ENCODE measurements around the gene LENG8. TPM values are rescaled to one million over a fixed set of nuclear protein-coding genes. Genes with fewer than 3 reads are reported as not detected.

Gene LENG8
- total and polyA plus RNA-seq, 2 of the 8 experiments (the other 6 are each of a cell fraction or from before 2014, with no cell fraction given) = 62.2 to 108 TPM

- H3K23ac ChIP-seq (ENCODE audit: insufficient read length) = no peak overlapping the region
- FAIRE-seq (no peak), DNase-seq (ENCODE audit: low read depth in 1 of 2, low spot score in 2 of 2) (no peak)
- H4K20me1 ChIP-seq (replicated peaks in 1 of 2; ENCODE audit: control insufficient read depth in 1 of 2, insufficient read depth in 2 of 2, low read length in 2 of 2) = no peaks in the 10 kb centered on the region
- H2BK120ac ChIP-seq (replicated peaks; ENCODE audit: low read depth, low read length) = no peak overlapping the region
- H4K5ac ChIP-seq (ENCODE audit: insufficient read length, low read depth, low read length) = no peak overlapping the region
- no peak overlapping the region for H2BK12ac ChIP-seq (ENCODE audit: low read depth, low read length)
- H3K27ac ChIP-seq (ENCODE audit: low read depth, low read length) = no peak overlapping the region
- TF ChIP-seq SP2 (IDR thresholded peaks at IDR 0.05; ENCODE audit: low read length) = no peak
- no peak for TF ChIP-seq CBX5 (IDR thresholded peaks at IDR 0.05; ENCODE audit: low read depth, low read length)
- TF ChIP-seq RNF2 (IDR thresholded peaks at IDR 0.05; ENCODE audit: borderline replicate concordance, low read depth, low read length, missing control alignments, poor library complexity, severe bottlenecking) = no peak
- no peak for TF ChIP-seq CTBP2 (IDR thresholded peaks at IDR 0.05; ENCODE audit: borderline replicate concordance, insufficient read depth, insufficient read length, low read length)
- no peak for TF ChIP-seq HDAC2 (IDR thresholded peaks at IDR 0.05; ENCODE audit: borderline replicate concordance in 1 of 2, low read depth in 2 of 2, low read length in 2 of 2)
- no peak for TF ChIP-seq EZH2 (IDR thresholded peaks at IDR 0.05; ENCODE audit: low read depth, low read length, severe bottlenecking)
- TF ChIP-seq POU5F1 (IDR thresholded peaks at IDR 0.05; ENCODE audit: low read depth, low read length) = no peak
- no peak for TF ChIP-seq RXRA (IDR thresholded peaks at IDR 0.05; ENCODE audit: insufficient read depth, low read depth, low read length)
- no peak for TF ChIP-seq ASH2L (IDR thresholded peaks at IDR 0.05; ENCODE audit: low read length)
- no peak for TF ChIP-seq TAF7 (optimal IDR thresholded peaks at IDR 0.05; ENCODE audit: borderline replicate concordance, low read depth, low read length)
- TF ChIP-seq JUN (IDR thresholded peaks at IDR 0.05; ENCODE audit: low read depth, low read length) = no peak
- no peak for TF ChIP-seq SP1 (IDR thresholded peaks at IDR 0.05; ENCODE audit: low read depth, low read length)
- ChIA-PET CTCF (ENCODE audit: partially characterized antibody) (interaction anchor here (0.7 kb wide), 1 partner anchor 12 kb away, joined by 3 read pairs; no protein-coding TSS in a partner anchor), POLR2A (ENCODE audit: partially characterized antibody) (no interaction called here)
- no peak overlapping the region for H3K14ac ChIP-seq (ENCODE audit: insufficient read length)
- no peak overlapping the region for H3K4me2 ChIP-seq (ENCODE audit: insufficient read depth in 1 of 2, low read depth in 2 of 2, low read length in 2 of 2)
- no peak overlapping the region for H3K18ac ChIP-seq (ENCODE audit: extremely low read depth, low read length)
- H4K91ac ChIP-seq (replicated peaks; ENCODE audit: insufficient read length, low read length) = no peak overlapping the region
- peaks cover 6 to 35% of the 10 kb centered on the region in 2 experiments; a peak in 3 of 4 replicates for H3K9me3 ChIP-seq (ENCODE audit: insufficient read depth in 2 of 2, low read depth in 1 of 2, low read length in 1 of 2)
- H3K9ac ChIP-seq (replicated peaks in 1 of 4; ENCODE audit: extremely low read depth in 1 of 4, low read depth in 3 of 4, low read length in 3 of 4) = no peak overlapping the region
- no peak overlapping the region for H4K8ac ChIP-seq (ENCODE audit: extremely low read depth, insufficient read depth, low read length)
- WGBS, 2 experiments (ENCODE audit: extremely low coverage in 1 of 2, insufficient coverage in 1 of 2, insufficient read length in 1 of 2, insufficient replicate concordance in 2 of 2, low coverage in 1 of 2, low lambda C conversion rate in 2 of 2, missing lambda C conversion rate in 1 of 2) = 100% methylated on average over 2 of the region's 5 CpGs; no CpG with 5 or more reads in 1 of the 2 experiments
- no peak overlapping the region for H3K56ac ChIP-seq (replicated peaks; ENCODE audit: insufficient read length, low read depth, low read length)
- no peak overlapping the region for H2BK20ac ChIP-seq (ENCODE audit: low read length)
- no peak overlapping the region for H2AK5ac ChIP-seq (ENCODE audit: low read depth, low read length)
- no peak overlapping the region for H3K4ac ChIP-seq (replicated peaks; ENCODE audit: insufficient read length, low read depth, low read length)
- no peaks in the 10 kb centered on the region for H3K79me1 ChIP-seq (ENCODE audit: low read depth, low read length)
- no peak overlapping the region for H2BK15ac ChIP-seq (ENCODE audit: low read length)
- no peak overlapping the region for H2BK5ac ChIP-seq (ENCODE audit: low read depth, low read length)
- H3K79me2 ChIP-seq (ENCODE audit: control insufficient read depth in 1 of 2, insufficient read depth in 2 of 2, low read length in 2 of 2) = no peaks in the 10 kb centered on the region
- H2AFZ ChIP-seq (ENCODE audit: low read length) = no peak overlapping the region
- H3K36me3 ChIP-seq (ENCODE audit: control insufficient read depth in 2 of 4, insufficient read depth in 4 of 4, low read length in 3 of 4) = no peaks in the 10 kb centered on the region
- H3K27me3 ChIP-seq (replicated peaks in 1 of 4; ENCODE audit: control insufficient read depth in 3 of 4, extremely low read depth in 1 of 4, insufficient read depth in 3 of 4, low read length in 3 of 4) = no peaks in the 10 kb centered on the region
- no peak overlapping the region for H3K4me3 ChIP-seq (ENCODE audit: extremely low read depth in 1 of 4, insufficient read depth in 2 of 4, low read depth in 3 of 4, low read length in 4 of 4)
- no peaks in the 10 kb centered on the region for H3K23me2 ChIP-seq (ENCODE audit: low read depth, low read length)
- H3K4me1 ChIP-seq (replicated peaks in 1 of 4; ENCODE audit: control insufficient read depth in 3 of 4, insufficient read depth in 4 of 4, low read length in 3 of 4) = no peaks in the 10 kb centered on the region
Measured at GRCh38 chr19:54485851-54486250, 36.9 kb downstream of the LENG8 start.

Data from H1 (cell line).